ENCODE data around the gene PDE4D. TPM values are rescaled to one million over a fixed set of nuclear protein-coding genes. Genes with fewer than 3 reads are reported as not detected.

The PDE4D gene
- total RNA-seq, 1 donor from 2014 or later, result 14.2 TPM

DNA sequence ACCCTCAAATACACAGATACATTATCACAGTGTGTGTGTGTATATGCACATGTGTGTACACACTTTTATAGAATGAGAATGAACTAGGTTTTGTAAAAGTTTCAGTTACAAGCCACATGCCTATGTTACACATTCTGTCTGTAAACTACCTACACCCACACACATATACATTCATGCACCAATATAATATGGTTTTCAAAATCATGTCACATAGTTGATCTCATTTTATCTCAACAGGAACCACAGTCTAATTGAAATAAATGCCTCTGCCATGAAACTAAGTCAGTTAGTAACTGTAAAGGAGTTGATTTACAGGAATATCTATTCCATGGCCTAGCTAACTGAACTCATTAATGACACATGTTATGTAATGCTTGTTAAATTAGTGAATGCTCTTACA is 646.6 kb downstream of the PDE4D start:
- no peaks in the 10 kb centered on the region for H3K4me1 Mint-ChIP-seq (ENCODE audit: low read depth, unreplicated experiment)
- Histone ChIP-seq H3K36me3 (ENCODE audit: insufficient read depth, low read length) (no peaks in the 10 kb centered on the region), H3K27ac (ENCODE audit: low read depth, low read length) (no peak overlapping the region), H3K79me2 (ENCODE audit: insufficient read depth, low read length) (no peaks in the 10 kb centered on the region), H4K20me1 (ENCODE audit: insufficient read depth, low read length) (no peaks in the 10 kb centered on the region), H3K4me3 (ENCODE audit: insufficient read depth, low read depth, low read length) (no peak overlapping the region), H3K9ac (ENCODE audit: low read length) (no peak overlapping the region), H3K4me1 (ENCODE audit: insufficient read depth, low read length) (no peaks in the 10 kb centered on the region), H3K27me3 (ENCODE audit: insufficient read depth, low read length) (no peaks in the 10 kb centered on the region), H3K9me3 (ENCODE audit: insufficient read depth, low read depth, low read length) (no peaks in the 10 kb centered on the region), H3K4me2 (ENCODE audit: low read length) (no peak overlapping the region), H2AFZ (ENCODE audit: low read depth, low read length) (no peak overlapping the region)
- H3K27ac Mint-ChIP-seq (ENCODE audit: unreplicated experiment), result no peak overlapping the region
- H3K4me3 Mint-ChIP-seq (ENCODE audit: unreplicated experiment), result no peak overlapping the region
- TF ChIP-seq CTCF (IDR thresholded peaks at IDR 0.05; ENCODE audit: insufficient read depth, low read depth, low read length), result no peak
- no peak for TF ChIP-seq EZH2 (IDR thresholded peaks at IDR 0.05; ENCODE audit: insufficient read depth, low read length)
- no peaks in the 10 kb centered on the region for H3K27me3 Mint-ChIP-seq (ENCODE audit: low read depth, unreplicated experiment)
- H3K9me3 Mint-ChIP-seq (ENCODE audit: unreplicated experiment), result peaks cover 2% of the 10 kb centered on the region
- no peak for FAIRE-seq
- no peaks in the 10 kb centered on the region for H3K36me3 Mint-ChIP-seq (ENCODE audit: low read depth, unreplicated experiment)
- DNase-seq (ENCODE audit: low read depth), result no peak

GRCh38 chr5:59246145-59246869 is 647.2 kb downstream of the PDE4D start:
- Histone ChIP-seq H3K27ac (ENCODE audit: low read depth, low read length) (no peak overlapping the region), H3K36me3 (ENCODE audit: insufficient read depth, low read length) (no peaks in the 10 kb centered on the region), H3K9me3 (ENCODE audit: insufficient read depth, low read depth, low read length) (no peaks in the 10 kb centered on the region), H3K4me3 (ENCODE audit: insufficient read depth, low read depth, low read length) (no peak overlapping the region), H3K9ac (ENCODE audit: low read length) (no peak overlapping the region), H3K79me2 (ENCODE audit: insufficient read depth, low read length) (no peaks in the 10 kb centered on the region), H3K4me1 (ENCODE audit: insufficient read depth, low read length) (no peaks in the 10 kb centered on the region), H4K20me1 (ENCODE audit: insufficient read depth, low read length) (no peaks in the 10 kb centered on the region), H3K27me3 (ENCODE audit: insufficient read depth, low read length) (no peaks in the 10 kb centered on the region), H2AFZ (ENCODE audit: low read depth, low read length) (no peak overlapping the region), H3K4me2 (ENCODE audit: low read length) (no peak overlapping the region)
- Mint-ChIP-seq H3K36me3 (ENCODE audit: low read depth, unreplicated experiment) (no peaks in the 10 kb centered on the region), H3K27ac (ENCODE audit: unreplicated experiment) (no peak overlapping the region), H3K4me3 (ENCODE audit: unreplicated experiment) (no peak overlapping the region), H3K27me3 (ENCODE audit: low read depth, unreplicated experiment) (no peaks in the 10 kb centered on the region), H3K4me1 (ENCODE audit: low read depth, unreplicated experiment) (peaks cover 3% of the 10 kb centered on the region), H3K9me3 (ENCODE audit: unreplicated experiment) (peaks cover 2% of the 10 kb centered on the region)
- FAIRE-seq (no peak), DNase-seq (ENCODE audit: low read depth) (peak; percentile 67)
- TF ChIP-seq CTCF (IDR thresholded peaks at IDR 0.05; ENCODE audit: insufficient read depth, low read depth, low read length), result no peak

DNA sequence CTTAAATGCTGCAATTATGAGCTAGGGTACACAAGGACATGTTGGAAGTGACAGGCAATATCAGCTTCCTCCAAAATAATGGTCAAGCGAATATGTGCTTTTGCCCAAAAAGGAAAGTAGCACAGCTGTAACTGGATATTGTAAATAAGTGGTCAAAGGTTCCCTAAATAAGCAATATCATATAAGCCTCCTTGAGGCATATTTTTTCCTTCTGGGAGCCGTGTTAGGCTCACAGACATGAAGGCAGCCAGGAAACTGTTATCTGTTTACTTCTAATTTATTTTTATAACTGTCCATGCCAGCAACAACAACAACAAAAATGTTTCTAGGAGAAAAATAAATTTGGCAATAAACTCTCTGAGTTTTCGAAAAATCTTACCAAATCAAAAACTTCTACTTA is 648.3 kb downstream of the PDE4D start:
- H3K9me3 Mint-ChIP-seq (ENCODE audit: unreplicated experiment), result no peaks in the 10 kb centered on the region
- no peak overlapping the region for H3K27ac ChIP-seq (ENCODE audit: low read depth, low read length)
- no peak overlapping the region for H2AFZ ChIP-seq (ENCODE audit: low read depth, low read length)
- H3K4me1 ChIP-seq (ENCODE audit: insufficient read depth, low read length), result no peaks in the 10 kb centered on the region
- H3K79me2 ChIP-seq (ENCODE audit: insufficient read depth, low read length), result no peaks in the 10 kb centered on the region
- H3K4me3 Mint-ChIP-seq (ENCODE audit: unreplicated experiment), result no peak overlapping the region
- H3K27me3 ChIP-seq (ENCODE audit: insufficient read depth, low read length), result no peaks in the 10 kb centered on the region
- H3K27me3 Mint-ChIP-seq (ENCODE audit: low read depth, unreplicated experiment), result no peaks in the 10 kb centered on the region
- H3K4me1 Mint-ChIP-seq (ENCODE audit: low read depth, unreplicated experiment), result peaks cover 3% of the 10 kb centered on the region
- no peaks in the 10 kb centered on the region for H3K36me3 Mint-ChIP-seq (ENCODE audit: low read depth, unreplicated experiment)
- no peak overlapping the region for H3K27ac Mint-ChIP-seq (ENCODE audit: unreplicated experiment)
- no peaks in the 10 kb centered on the region for H3K9me3 ChIP-seq (ENCODE audit: insufficient read depth, low read depth, low read length)
- no peaks in the 10 kb centered on the region for H4K20me1 ChIP-seq (ENCODE audit: insufficient read depth, low read length)
- H3K4me3 ChIP-seq (ENCODE audit: insufficient read depth, low read depth, low read length), result no peak overlapping the region
- no peak overlapping the region for H3K4me2 ChIP-seq (ENCODE audit: low read length)
- TF ChIP-seq CTCF (IDR thresholded peaks at IDR 0.05; ENCODE audit: insufficient read depth, low read depth, low read length), result no peak
- no peak for TF ChIP-seq EZH2 (IDR thresholded peaks at IDR 0.05; ENCODE audit: insufficient read depth, low read length)
- DNase-seq (ENCODE audit: low read depth) (no peak), FAIRE-seq (no peak)
- H3K9ac ChIP-seq (ENCODE audit: low read length), result no peak overlapping the region
- H3K36me3 ChIP-seq (ENCODE audit: insufficient read depth, low read length), result no peaks in the 10 kb centered on the region

Data from astrocyte (in vitro differentiated cells and primary cell).